HepG2 (cell line): ENCODE measurements around the gene GATM. TPM values are rescaled to one million over a fixed set of nuclear protein-coding genes. Genes with fewer than 3 reads are reported as not detected.
A peak's percentile ranks its signal among the peaks of the same experiment; 100 is the strongest.

ENCODE experiments used
- AFF4 ChIP-seq: sonication (generic); formaldehyde crosslinking; IDR thresholded peaks from 2 replicates; pipeline ENCODE4 v1.4.0; 2020; ENCODE audit warnings: missing genetic modification reagents
- ATF7 ChIP-seq, 2 experiments: fragments of 450-650 bp in 1 of 2; sonication (generic) in 1 of 2; formaldehyde crosslinking in 1 of 2; IDR thresholded peaks; 2 replicates each; pipeline versions ENCODE4 v1.4.0 to v1.6.1; 2016 to 2020; ENCODE audit warnings: antibody characterized with exemption in 1 of 2, mild to moderate bottlenecking in 1 of 2, missing genetic modification reagents in 1 of 2
- CREM ChIP-seq, 2 experiments: sonication (generic) in 1 of 2; formaldehyde crosslinking in 1 of 2; IDR thresholded peaks; 2 replicates each; pipeline versions ENCODE4 v1.4.0 to v1.6.1; 2016 to 2020; ENCODE audit warnings: antibody characterized with exemption in 1 of 2, mild to moderate bottlenecking in 1 of 2, missing genetic modification reagents in 1 of 2
- HES4 ChIP-seq: sonication (generic); formaldehyde crosslinking; IDR thresholded peaks from 2 replicates; pipeline ENCODE4 v1.9.0; 2021; ENCODE audit warnings: mild to moderate bottlenecking, missing genetic modification reagents, borderline replicate concordance
- KDM3A ChIP-seq: IDR thresholded peaks from 2 replicates; pipeline ENCODE4 v1.6.1; 2018; ENCODE audit warnings: low read depth, missing compliant biosample characterization
- KLF12 ChIP-seq: sonication (generic); formaldehyde crosslinking; IDR thresholded peaks from 2 replicates; pipeline ENCODE4 v1.4.0; 2020; ENCODE audit warnings: missing genetic modification reagents, borderline replicate concordance
- MZF1 ChIP-seq: sonication (generic); formaldehyde crosslinking; IDR thresholded peaks from 2 replicates; pipeline ENCODE4 v1.8.1; 2023; ENCODE audit warnings: mild to moderate bottlenecking, missing genetic modification reagents, borderline replicate concordance
- NR2F2 ChIP-seq: IDR thresholded peaks from 2 replicates; pipeline ENCODE4 v1.6.1; 2012; ENCODE audit warnings: low read depth, inconsistent platforms, borderline replicate concordance
- POLR2G ChIP-seq: fragments of 200-400 bp; formaldehyde crosslinking; IDR thresholded peaks from 2 replicates; pipeline ENCODE4 v1.6.1; 2018; ENCODE audit warnings: mild to moderate bottlenecking, low read depth, low read length, moderate library complexity
- RBAK ChIP-seq: sonication (generic); formaldehyde crosslinking; IDR thresholded peaks from 2 replicates; pipeline ENCODE4 v1.5.1; 2020; ENCODE audit warnings: mild to moderate bottlenecking, missing genetic modification reagents
- RBFOX2 ChIP-seq: fragments of 200-400 bp; formaldehyde crosslinking; IDR thresholded peaks from 2 replicates; pipeline ENCODE4 v1.6.1; 2017; ENCODE audit warnings: low read depth, mild to moderate bottlenecking, low read length
- RNF2 ChIP-seq: fragments of 450-650 bp; conservative IDR thresholded peaks from 2 replicates; pipeline ENCODE4 v1.6.1; 2016; ENCODE audit warnings: low read depth
- SNAI1 ChIP-seq: sonication (generic); formaldehyde crosslinking; IDR thresholded peaks from 2 replicates; pipeline ENCODE4 v1.5.0; 2020; ENCODE audit warnings: mild to moderate bottlenecking, missing genetic modification reagents, borderline replicate concordance
- SP1 ChIP-seq, 2 experiments: fragments of 450-650 bp in 1 of 2; sonication (generic) in 1 of 2; formaldehyde crosslinking in 1 of 2; IDR thresholded peaks; 2 replicates each; pipeline versions ENCODE4 v1.4.0 to v1.6.1; 2016 to 2020; ENCODE audit warnings: missing genetic modification reagents in 1 of 2
- SP140L ChIP-seq: sonication (generic); formaldehyde crosslinking; IDR thresholded peaks from 2 replicates; pipeline ENCODE4 v1.4.0; 2020; ENCODE audit warnings: missing genetic modification reagents, borderline replicate concordance
- SUZ12 ChIP-seq: fragments of 150-350 bp; IDR thresholded peaks from 2 replicates; pipeline ENCODE4 v1.6.1; 2014; ENCODE audit warnings: low read depth, low read length
- TCF7 ChIP-seq: sonication (generic); IDR thresholded peaks from 2 replicates; pipeline ENCODE4 v1.6.1; 2016; ENCODE audit warnings: antibody characterized with exemption, low read depth
- ZFY ChIP-seq: sonication (generic); formaldehyde crosslinking; IDR thresholded peaks from 2 replicates; pipeline ENCODE4 v1.4.0; 2020; ENCODE audit warnings: missing genetic modification reagents
- ZNF207 ChIP-seq: fragments of 450-650 bp; IDR thresholded peaks from 2 replicates; pipeline ENCODE4 v1.6.1; 2016; ENCODE audit warnings: antibody characterized with exemption, borderline replicate concordance
- ZNF331 ChIP-seq: sonication (generic); formaldehyde crosslinking; IDR thresholded peaks from 2 replicates; pipeline ENCODE4 v1.4.0; 2020; ENCODE audit warnings: missing genetic modification reagents
- ZNF597 ChIP-seq: sonication (generic); formaldehyde crosslinking; IDR thresholded peaks from 2 replicates; pipeline ENCODE4 v1.5.0; 2020; ENCODE audit warnings: missing genetic modification reagents
- ZNF781 ChIP-seq: sonication (generic); formaldehyde crosslinking; IDR thresholded peaks from 2 replicates; pipeline ENCODE4 v1.5.1; 2020; ENCODE audit warnings: borderline replicate concordance, mild to moderate bottlenecking, missing genetic modification reagents; ENCODE audit errors: not compliant biosample characterization
- ZSCAN12 ChIP-seq: sonication (generic); formaldehyde crosslinking; IDR thresholded peaks from 2 replicates; pipeline ENCODE4 v1.9.0; 2021; ENCODE audit warnings: mild to moderate bottlenecking, missing genetic modification reagents
- polyA plus RNA-seq, 8 experiments: library from polyadenylated mRNA; depleted of rRNA in 3 of 8; stranded (reverse) in 7 of 8; unstranded in 1 of 8; fragments of >200 nt; fragmentation: Illumina TruSeq in 4 of 8; extraction: Trizol in 4 of 8; gene quantifications; 2 replicates each; pipeline versions ENCODE4 v1.2.1 to v1.2.3, GENCODE V29; 2011 to 2016; ENCODE audit warnings: low read depth in 4 of 8, missing spikeins in 1 of 8, mixed read lengths in 1 of 8; ENCODE audit not compliant: insufficient read depth in 1 of 8
- total RNA-seq, 5 experiments: library from RNA; depleted of rRNA; stranded (reverse); fragments of >200 nt; fragmentation: Illumina TruSeq; extraction: Trizol; gene quantifications; 2 replicates each; pipeline ENCODE4 v1.2.3, GENCODE V29; 2016; ENCODE audit warnings: low read depth in 1 of 5

Gene GATM
- total and polyA plus RNA-seq, 2 of the 13 experiments (the other 11 are each of a cell fraction or from before 2014, with no cell fraction given), result 2.1 to 16.8 TPM

GRCh38 chr15:45402955-45403877 lies 24.9 kb upstream of the GATM start (continued):
- TF ChIP-seq ZSCAN12 (CRISPR knock-in tag), result no peak
- peak; percentile 67 for TF ChIP-seq RBFOX2
- no peak for TF ChIP-seq SUZ12
- TF ChIP-seq MZF1 (CRISPR knock-in tag), result no peak
- TF ChIP-seq KLF12 (CRISPR knock-in tag), result 0 out of 2 replicates have a peak, but pooled peaks have one; percentile 36
- TF ChIP-seq AFF4 (CRISPR knock-in tag), result no peak
- no peak for TF ChIP-seq RNF2
- TF ChIP-seq KDM3A (CRISPR knock-in tag), result no peak
- TF ChIP-seq SNAI1, result no peak
- TF ChIP-seq HES4 (CRISPR knock-in tag), result peak; percentile 73
- no peak for TF ChIP-seq TCF7
- no peak for TF ChIP-seq POLR2G
- TF ChIP-seq ZNF331 (CRISPR knock-in tag), result no peak
- peak; percentile 45; the same call in 1 of the 2 replicates for TF ChIP-seq ZFY (CRISPR knock-in tag)
- no peak for TF ChIP-seq SP140L (CRISPR knock-in tag)
- no peak for TF ChIP-seq ATF7 (IDR thresholded peaks at IDR 0.05)
- no peak for TF ChIP-seq ATF7 (CRISPR knock-in tag; IDR thresholded peaks at IDR 0.05)
- TF ChIP-seq SP1 (IDR thresholded peaks at IDR 0.05), result no peak
- no peak for TF ChIP-seq SP1 (CRISPR knock-in tag; IDR thresholded peaks at IDR 0.05)
- no peak for TF ChIP-seq ZNF597 (CRISPR knock-in tag)
- TF ChIP-seq ZNF781 (CRISPR knock-in tag), result no peak
- no peak for TF ChIP-seq ZNF207
- no peak for TF ChIP-seq CREM (IDR thresholded peaks at IDR 0.05)
- TF ChIP-seq CREM (CRISPR knock-in tag; IDR thresholded peaks at IDR 0.05), result no peak
- TF ChIP-seq RBAK (CRISPR knock-in tag), result no peak
- no peak for TF ChIP-seq NR2F2
